H1 (cell line): ENCODE data around the gene AKAP8. TPM values are rescaled to one million over a fixed set of nuclear protein-coding genes. Genes with fewer than 3 reads are reported as not detected.

ENCODE experiments used
- CHD7 ChIP-seq: fragments of 300-600 bp; sonication (generic); IDR thresholded peaks from 2 replicates; pipeline ENCODE4 v1.7.1; 2012; ENCODE audit warnings: low read length, moderate library complexity, mild to moderate bottlenecking, inconsistent platforms; ENCODE audit not compliant: insufficient replicate concordance
- EP300 ChIP-seq, 2 experiments: IDR thresholded peaks; 1 replicate in 1 of 2; 2 replicates in 1 of 2; pipeline ENCODE4 v1.6.1; 2011 to 2012; ENCODE audit warnings: low read depth in 2 of 2, low read length in 2 of 2, mild to moderate bottlenecking in 2 of 2, borderline replicate concordance in 1 of 2, inconsistent platforms in 1 of 2, moderate library complexity in 1 of 2
- RBBP5 ChIP-seq: IDR thresholded peaks from 2 replicates; pipeline ENCODE4 v1.7.1; 2012; ENCODE audit warnings: low read depth, mild to moderate bottlenecking, inconsistent platforms, low read length, moderate library complexity, borderline replicate concordance
- RXRA ChIP-seq: IDR thresholded peaks from 2 replicates; pipeline ENCODE4 v1.6.1; 2011; ENCODE audit warnings: low read depth, mild to moderate bottlenecking, low read length, moderate library complexity; ENCODE audit not compliant: insufficient read depth
- polyA plus RNA-seq, 7 experiments: library from polyadenylated mRNA; depleted of rRNA in 3 of 7; stranded (reverse) in 5 of 7; unstranded in 2 of 7; fragments of >200 nt in 5 of 7; fragments of 200-250 nt in 2 of 7; gene quantifications; 1 replicate in 5 of 7; 2 replicates in 1 of 7; 4 replicates in 1 of 7; pipeline versions ENCODE4 v1.2.1 to v1.2.3, GENCODE V29; 2011 to 2013; ENCODE audit warnings: missing spikeins in 2 of 7, mixed read lengths in 2 of 7
- total RNA-seq: library from RNA; stranded (reverse); fragmentation: NEBNext Ultra II Directional; extraction: Animal tissue kit (Norgen Biotek cat#: 25700); gene quantifications from 2 replicates; pipeline ENCODE4 v1.2.1, GENCODE V29; 2021

AKAP8 gene
- total and polyA plus RNA-seq, 2 of the 8 experiments (the other 6 are each of a cell fraction or from before 2014, with no cell fraction given), result 17.0 to 41.0 TPM

DNA sequence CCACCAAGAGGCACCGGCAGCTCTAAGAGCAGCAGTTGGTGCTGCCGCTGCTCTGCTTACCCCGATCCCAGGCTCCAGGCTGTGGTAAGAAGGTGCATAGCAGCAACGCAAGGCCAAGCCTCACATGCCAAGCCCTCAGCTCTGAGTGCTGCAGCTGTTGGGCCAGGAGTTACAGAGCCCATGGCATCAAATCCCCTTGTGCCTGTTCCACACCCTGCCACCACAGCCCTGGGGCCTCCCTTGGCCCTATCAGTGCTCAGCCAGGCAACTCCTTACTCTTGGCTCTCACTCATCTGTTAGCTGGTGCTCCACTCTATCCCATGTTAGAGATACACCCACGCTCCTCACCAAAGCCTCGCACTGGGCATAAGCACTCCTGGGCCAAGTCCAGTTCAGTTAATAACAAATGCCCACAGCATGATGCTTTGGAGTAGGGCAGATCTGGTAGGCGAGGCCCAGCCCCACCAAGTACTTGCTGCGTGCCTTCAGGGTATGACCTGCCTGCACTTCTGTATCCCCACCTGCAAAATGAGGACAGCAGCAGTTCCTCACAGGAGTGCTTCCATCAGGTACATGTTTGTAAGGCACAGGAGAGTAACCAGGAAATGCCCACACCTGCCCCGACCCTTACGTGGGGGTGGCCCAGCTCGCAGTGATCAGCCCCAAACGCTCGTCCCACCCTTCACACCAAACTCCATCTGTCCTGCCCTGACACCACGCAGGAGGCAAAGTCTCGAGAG, 23.0 kb upstream of the AKAP8 start (continued):
- TF ChIP-seq RBBP5 (no peak), EP300 (IDR thresholded peaks at IDR 0.05; ENCODE audit: borderline replicate concordance in 1 of 2, low read depth in 2 of 2, low read length in 2 of 2) (no peak), CHD7 (no peak), RXRA (no peak)
